Stimulated activated naive CD8-positive, alpha-beta T cell treated with anti-CD3 and anti-CD28 coated beads, Interleukin-15, amount 100 ng/mL, for 72 hours (primary cell): ENCODE results near the gene SLX1B.
"Not testable (repeated sequence)": the region's sequence is repeated elsewhere in the genome, so short reads cannot be mapped to it uniquely, and the experiment has no call there.

ENCODE experiments used
- ATAC-seq: fragments of 150-1000 bp; cut with Tn5 transposase; 2 replicates; pipeline ENCODE4 v1.10.0; 2021; ENCODE audit warnings: mild to moderate bottlenecking, moderate library complexity
- DNase-seq, 2 donors: peaks; one replicate each; pipeline ENCODE4 v3.0.0; 2021 to 2022
- H3K27ac Mint-ChIP-seq, 2 donors: one replicate each; pipeline ENCODE4 v1.8.0; 2022; ENCODE audit warnings: mild to moderate bottlenecking in 2 of 2, mixed read lengths in 2 of 2, moderate library complexity in 2 of 2
- H3K27me3 Mint-ChIP-seq: one replicate; pipeline ENCODE4 v1.8.0; 2022; ENCODE audit warnings: mixed read lengths
- H3K4me1 Mint-ChIP-seq: one replicate; pipeline ENCODE4 v1.8.0; 2022; ENCODE audit warnings: mild to moderate bottlenecking, mixed read lengths
- H3K4me3 Mint-ChIP-seq, 2 donors: one replicate each; pipeline ENCODE4 v1.8.0; 2022; ENCODE audit warnings: mild to moderate bottlenecking in 2 of 2, mixed read lengths in 2 of 2, moderate library complexity in 1 of 2
- H3K9me3 Mint-ChIP-seq, 2 donors: one replicate each; pipeline ENCODE4 v1.8.0; 2022; ENCODE audit warnings: mixed read lengths in 2 of 2

The SLX1B gene

GRCh38 chr16:29454269-29454668 is at the start of gene SLX1B, which contains the start of gene BOLA2:
SLX1B (plus strand) TSS chr16:29454533.
BOLA2 (minus strand) TSS chr16:29454351; CDS start chr16:29454253, 98 bp downstream.
- H3K4me3 Mint-ChIP-seq, H3K27ac Mint-ChIP-seq, H3K9me3 Mint-ChIP-seq, H3K27me3 Mint-ChIP-seq, DNase-seq, H3K4me1 Mint-ChIP-seq: not testable (repeated sequence)
- ATAC-seq: peak; percentile 91

GRCh38 chr16:29405249-29405648 is 49.1 kb upstream of the SLX1B start:
- DNase-seq: not testable (repeated sequence)

GRCh38 chr16:29423587-29423986 is 30.7 kb upstream of the SLX1B start:
- not testable (repeated sequence) for ATAC-seq, H3K27me3 Mint-ChIP-seq, H3K9me3 Mint-ChIP-seq, H3K4me1 Mint-ChIP-seq, H3K27ac Mint-ChIP-seq, H3K4me3 Mint-ChIP-seq, DNase-seq

More at GRCh38 chr16:29405249-29405648, 49.1 kb upstream of the SLX1B start:
- H3K4me1 Mint-ChIP-seq, H3K27ac Mint-ChIP-seq, H3K27me3 Mint-ChIP-seq, ATAC-seq, H3K9me3 Mint-ChIP-seq, H3K4me3 Mint-ChIP-seq: not testable (repeated sequence)

GRCh38 chr16:29425390-29425789 is 28.9 kb upstream of the SLX1B start:
- not testable (repeated sequence) for H3K4me3 Mint-ChIP-seq, H3K9me3 Mint-ChIP-seq, H3K27ac Mint-ChIP-seq, H3K4me1 Mint-ChIP-seq, DNase-seq, H3K27me3 Mint-ChIP-seq, ATAC-seq

- peak; percentile 36 for ATAC-seq
- H3K9me3 Mint-ChIP-seq, H3K27me3 Mint-ChIP-seq, DNase-seq, H3K4me3 Mint-ChIP-seq, H3K4me1 Mint-ChIP-seq, H3K27ac Mint-ChIP-seq: not testable (repeated sequence)
These were observed 579 bp upstream of the SLX1B start for GRCh38 chr16:29453754-29454153.

- not testable (repeated sequence) for H3K4me1 Mint-ChIP-seq, DNase-seq, H3K4me3 Mint-ChIP-seq, H3K27ac Mint-ChIP-seq, H3K27me3 Mint-ChIP-seq, H3K9me3 Mint-ChIP-seq
- peak; percentile 79 for ATAC-seq
These were observed 495 bp downstream of the SLX1B start for GRCh38 chr16:29454828-29455227.

GRCh38 chr16:29457660-29458059 is 3.3 kb downstream of the SLX1B start:
- not testable (repeated sequence) for H3K4me1 Mint-ChIP-seq, H3K27ac Mint-ChIP-seq, H3K4me3 Mint-ChIP-seq, ATAC-seq, DNase-seq, H3K9me3 Mint-ChIP-seq, H3K27me3 Mint-ChIP-seq

- H3K4me3 Mint-ChIP-seq, H3K4me1 Mint-ChIP-seq: not testable (repeated sequence)
These were observed 5.6 kb downstream of the SLX1B start, which contains the start of gene SULT1A4 for GRCh38 chr16:29459706-29460646. SULT1A4 (plus strand) TSS chr16:29459913; CDS start chr16:29461386, 1,473 bp downstream.

GRCh38 chr16:29460647-29461030 is 6.3 kb downstream of the SLX1B start:
- H3K27me3 Mint-ChIP-seq, H3K4me3 Mint-ChIP-seq, H3K9me3 Mint-ChIP-seq, ATAC-seq, H3K27ac Mint-ChIP-seq, DNase-seq, H3K4me1 Mint-ChIP-seq: not testable (repeated sequence)

More at GRCh38 chr16:29459706-29460646, 5.6 kb downstream of the SLX1B start, which contains the start of gene SULT1A4:
- H3K27ac Mint-ChIP-seq, H3K9me3 Mint-ChIP-seq, ATAC-seq, H3K27me3 Mint-ChIP-seq, DNase-seq: not testable (repeated sequence)

GRCh38 chr16:29465985-29466824 is 11.9 kb downstream of the SLX1B start:
- not testable (repeated sequence) for DNase-seq, H3K9me3 Mint-ChIP-seq, H3K4me1 Mint-ChIP-seq, H3K27me3 Mint-ChIP-seq, H3K27ac Mint-ChIP-seq, H3K4me3 Mint-ChIP-seq
- ATAC-seq: peak; percentile 55

GRCh38 chr16:29466904-29467303 is 12.6 kb downstream of the SLX1B start:
- H3K27me3 Mint-ChIP-seq, H3K27ac Mint-ChIP-seq, H3K4me3 Mint-ChIP-seq, H3K9me3 Mint-ChIP-seq, H3K4me1 Mint-ChIP-seq, DNase-seq: not testable (repeated sequence)
- ATAC-seq: peak; percentile 77

GRCh38 chr16:29467654-29468366 is 13.5 kb downstream of the SLX1B start:
- H3K27ac Mint-ChIP-seq, H3K4me1 Mint-ChIP-seq, DNase-seq, H3K27me3 Mint-ChIP-seq, H3K4me3 Mint-ChIP-seq, H3K9me3 Mint-ChIP-seq: not testable (repeated sequence)
- peak; percentile 49 for ATAC-seq

GRCh38 chr16:29469660-29470059 is 15.3 kb downstream of the SLX1B start:
- not testable (repeated sequence) for H3K27ac Mint-ChIP-seq, ATAC-seq, H3K27me3 Mint-ChIP-seq, H3K9me3 Mint-ChIP-seq, H3K4me1 Mint-ChIP-seq, H3K4me3 Mint-ChIP-seq
- DNase-seq: peak; percentile 3 to 8

- not testable (repeated sequence) for H3K27me3 Mint-ChIP-seq, H3K4me1 Mint-ChIP-seq, DNase-seq, H3K27ac Mint-ChIP-seq, H3K9me3 Mint-ChIP-seq, H3K4me3 Mint-ChIP-seq
- ATAC-seq: peak; percentile 70
These were observed 17.7 kb downstream of the SLX1B start for GRCh38 chr16:29472065-29472464.

GRCh38 chr16:29482276-29482675 is 27.9 kb downstream of the SLX1B start:
- not testable (repeated sequence) for H3K4me3 Mint-ChIP-seq, H3K4me1 Mint-ChIP-seq, H3K27ac Mint-ChIP-seq, H3K27me3 Mint-ChIP-seq, H3K9me3 Mint-ChIP-seq, ATAC-seq
- peak in 1 of 2 donors; percentile 7 for DNase-seq
